Prostate gland (tissue), 2 donors: ENCODE measurements around the gene AURKB.

Experiments
- POLR2A ChIP-seq: fragments of 450-650 bp; IDR thresholded peaks from one replicate; pipeline ENCODE4 v1.6.1; 2016; ENCODE audit warnings: antibody characterized with exemption, mild to moderate bottlenecking
- TF ChIP-seq, protein P1 (sequence below), 4 experiments: fragments of 200-600 bp in 2 of 4; fragments of 450-650 bp in 2 of 4; sonication (generic) in 2 of 4; IDR thresholded peaks; 1 replicate in 3 of 4; 2 replicates in 1 of 4; pipeline ENCODE4 v1.5.1; 2016 to 2019; ENCODE audit warnings: antibody characterized with exemption in 4 of 4, mild to moderate bottlenecking in 2 of 4, moderate library complexity in 2 of 4

DNA sequence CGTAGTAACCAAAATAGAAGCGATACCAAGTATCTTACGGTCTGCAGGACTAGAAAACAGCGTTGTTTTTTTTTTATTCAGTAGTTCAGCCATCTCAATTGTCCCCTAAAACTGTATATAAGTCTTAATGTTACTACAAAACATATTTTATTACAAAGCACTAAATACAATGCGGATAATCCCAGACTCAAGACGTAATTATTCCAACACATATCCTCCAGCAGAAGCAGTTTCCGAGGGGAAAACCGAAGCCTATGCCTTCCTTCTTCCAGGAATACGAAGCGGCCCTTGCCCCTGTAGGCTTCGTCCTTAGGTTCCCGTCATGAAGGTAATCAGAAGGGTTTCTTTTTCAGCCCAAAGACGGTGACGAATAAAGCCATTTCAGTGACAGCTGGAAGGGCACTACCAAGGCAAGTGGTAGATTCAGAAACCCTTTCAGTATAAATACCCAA, 36.5 kb downstream of the AURKB start:
- TF ChIP-seq, protein P1, sequence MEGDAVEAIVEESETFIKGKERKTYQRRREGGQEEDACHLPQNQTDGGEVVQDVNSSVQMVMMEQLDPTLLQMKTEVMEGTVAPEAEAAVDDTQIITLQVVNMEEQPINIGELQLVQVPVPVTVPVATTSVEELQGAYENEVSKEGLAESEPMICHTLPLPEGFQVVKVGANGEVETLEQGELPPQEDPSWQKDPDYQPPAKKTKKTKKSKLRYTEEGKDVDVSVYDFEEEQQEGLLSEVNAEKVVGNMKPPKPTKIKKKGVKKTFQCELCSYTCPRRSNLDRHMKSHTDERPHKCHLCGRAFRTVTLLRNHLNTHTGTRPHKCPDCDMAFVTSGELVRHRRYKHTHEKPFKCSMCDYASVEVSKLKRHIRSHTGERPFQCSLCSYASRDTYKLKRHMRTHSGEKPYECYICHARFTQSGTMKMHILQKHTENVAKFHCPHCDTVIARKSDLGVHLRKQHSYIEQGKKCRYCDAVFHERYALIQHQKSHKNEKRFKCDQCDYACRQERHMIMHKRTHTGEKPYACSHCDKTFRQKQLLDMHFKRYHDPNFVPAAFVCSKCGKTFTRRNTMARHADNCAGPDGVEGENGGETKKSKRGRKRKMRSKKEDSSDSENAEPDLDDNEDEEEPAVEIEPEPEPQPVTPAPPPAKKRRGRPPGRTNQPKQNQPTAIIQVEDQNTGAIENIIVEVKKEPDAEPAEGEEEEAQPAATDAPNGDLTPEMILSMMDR (IDR thresholded peaks at IDR 0.05), result no peak
- no peak for TF ChIP-seq POLR2A
